C4-2B (cell line): ENCODE measurements around the gene GLRB.
"Not testable (repeated sequence)": the region's sequence is repeated elsewhere in the genome, so short reads cannot be mapped to it uniquely, and the experiment has no call there.

Experiments
- H3K27ac ChIP-seq: fragments of 450-650 bp; 2 replicates; pipeline ENCODE4 v1.5.1; 2017
- ZFX ChIP-seq: fragments of 450-650 bp; IDR thresholded peaks from 2 replicates; pipeline ENCODE4 v1.6.1; 2017
- TF ChIP-seq, protein P1 (sequence below): fragments of 450-650 bp; conservative IDR thresholded peaks from 2 replicates; pipeline ENCODE4 v1.5.1; 2017; ENCODE audit warnings: mild to moderate bottlenecking

GLRB gene

DNA sequence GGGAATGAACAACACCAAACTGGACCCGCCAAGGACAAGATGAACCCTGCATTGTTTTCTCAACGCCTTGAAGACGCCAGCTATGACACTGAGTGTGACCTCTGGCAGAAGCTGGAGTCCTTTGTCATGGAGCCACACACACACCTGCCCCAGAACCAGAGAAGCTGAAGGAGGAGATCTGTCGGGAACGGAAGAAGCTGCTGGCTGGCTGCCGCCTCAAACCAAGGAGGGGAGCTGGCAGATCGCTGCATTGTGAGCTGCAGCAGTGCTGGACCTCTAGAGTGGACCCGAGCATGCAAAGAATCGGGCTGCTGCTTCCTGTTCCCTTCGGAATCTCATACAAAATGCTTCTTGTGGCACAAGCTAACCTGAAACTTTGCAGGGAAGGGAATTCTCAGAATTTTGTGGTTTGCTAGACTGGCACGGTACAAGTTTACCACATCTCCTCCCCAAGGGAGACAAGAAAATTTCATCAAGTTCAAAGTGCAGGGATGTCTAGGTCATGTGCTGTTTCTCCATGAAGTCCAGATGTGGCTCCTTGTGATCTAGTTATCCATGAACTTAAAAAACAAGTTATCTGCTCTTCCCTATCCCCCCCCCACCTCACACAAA, 23.4 kb upstream of the GLRB start:
- H3K27ac ChIP-seq, result no peak overlapping the region
- TF ChIP-seq ZFX, result no peak
- TF ChIP-seq, protein P1, sequence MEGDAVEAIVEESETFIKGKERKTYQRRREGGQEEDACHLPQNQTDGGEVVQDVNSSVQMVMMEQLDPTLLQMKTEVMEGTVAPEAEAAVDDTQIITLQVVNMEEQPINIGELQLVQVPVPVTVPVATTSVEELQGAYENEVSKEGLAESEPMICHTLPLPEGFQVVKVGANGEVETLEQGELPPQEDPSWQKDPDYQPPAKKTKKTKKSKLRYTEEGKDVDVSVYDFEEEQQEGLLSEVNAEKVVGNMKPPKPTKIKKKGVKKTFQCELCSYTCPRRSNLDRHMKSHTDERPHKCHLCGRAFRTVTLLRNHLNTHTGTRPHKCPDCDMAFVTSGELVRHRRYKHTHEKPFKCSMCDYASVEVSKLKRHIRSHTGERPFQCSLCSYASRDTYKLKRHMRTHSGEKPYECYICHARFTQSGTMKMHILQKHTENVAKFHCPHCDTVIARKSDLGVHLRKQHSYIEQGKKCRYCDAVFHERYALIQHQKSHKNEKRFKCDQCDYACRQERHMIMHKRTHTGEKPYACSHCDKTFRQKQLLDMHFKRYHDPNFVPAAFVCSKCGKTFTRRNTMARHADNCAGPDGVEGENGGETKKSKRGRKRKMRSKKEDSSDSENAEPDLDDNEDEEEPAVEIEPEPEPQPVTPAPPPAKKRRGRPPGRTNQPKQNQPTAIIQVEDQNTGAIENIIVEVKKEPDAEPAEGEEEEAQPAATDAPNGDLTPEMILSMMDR, result no peak

DNA sequence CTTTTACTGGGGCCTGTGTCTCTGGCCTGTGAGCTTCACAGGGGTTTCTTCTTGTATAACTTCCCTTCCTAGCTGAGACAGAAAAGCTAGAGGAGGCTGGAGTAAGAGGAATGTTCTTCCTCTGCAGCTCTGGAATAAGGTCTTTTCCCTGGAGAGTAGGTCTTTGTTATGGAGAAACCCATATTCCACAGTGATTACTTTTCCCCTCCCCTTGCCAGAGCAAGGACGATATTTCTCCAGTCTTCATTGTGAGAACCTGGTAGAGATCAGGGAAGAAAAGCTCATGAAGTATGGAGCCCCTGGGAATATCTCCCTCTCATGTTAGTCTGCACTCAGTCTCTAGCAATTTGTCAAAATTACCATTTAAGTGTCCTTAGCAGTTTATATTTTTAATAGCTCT, 18.7 kb upstream of the GLRB start:
- TF ChIP-seq, protein P1, result no peak
- no peak for TF ChIP-seq ZFX
- no peak overlapping the region for H3K27ac ChIP-seq

DNA sequence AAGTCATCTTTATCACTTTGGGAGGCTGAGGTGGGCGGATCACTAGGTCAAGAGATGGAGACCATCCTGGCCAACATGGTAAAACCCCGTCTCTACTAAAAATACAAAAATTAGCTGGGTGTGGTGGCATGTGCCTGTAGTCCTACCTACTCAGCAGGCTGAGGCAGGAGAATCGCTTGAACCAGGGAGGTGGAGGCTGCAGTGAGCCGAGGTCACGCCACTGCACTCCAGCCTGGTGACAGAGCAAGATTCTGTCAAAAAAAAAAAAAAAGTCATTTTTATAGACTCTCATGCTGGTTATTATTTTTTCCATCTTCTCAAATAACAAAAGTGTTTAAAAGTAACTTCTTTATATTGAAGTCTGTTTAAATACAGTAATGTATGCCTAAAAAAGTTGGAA, 17.1 kb upstream of the GLRB start:
- not testable (repeated sequence) for H3K27ac ChIP-seq

DNA sequence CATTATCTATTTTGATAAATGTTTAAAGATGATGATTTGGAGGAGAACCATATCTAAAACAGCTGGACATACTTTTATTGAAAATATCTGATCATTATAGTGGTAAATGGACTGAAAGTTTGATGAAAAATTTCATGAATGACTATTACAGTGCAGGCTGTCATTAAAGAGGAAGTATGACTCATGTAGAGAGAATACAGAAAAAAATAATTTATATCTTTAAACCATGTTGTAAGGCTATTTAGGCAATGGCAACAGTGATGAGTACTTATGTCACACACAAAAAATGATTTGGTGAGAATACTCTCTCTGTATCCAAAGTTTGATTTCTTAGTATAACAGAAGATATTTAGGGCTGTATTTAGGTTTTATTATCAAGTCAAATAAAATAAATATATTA, 3.9 kb upstream of the GLRB start:
- no peak overlapping the region for H3K27ac ChIP-seq
- TF ChIP-seq, protein P1, result no peak
- no peak for TF ChIP-seq ZFX

DNA sequence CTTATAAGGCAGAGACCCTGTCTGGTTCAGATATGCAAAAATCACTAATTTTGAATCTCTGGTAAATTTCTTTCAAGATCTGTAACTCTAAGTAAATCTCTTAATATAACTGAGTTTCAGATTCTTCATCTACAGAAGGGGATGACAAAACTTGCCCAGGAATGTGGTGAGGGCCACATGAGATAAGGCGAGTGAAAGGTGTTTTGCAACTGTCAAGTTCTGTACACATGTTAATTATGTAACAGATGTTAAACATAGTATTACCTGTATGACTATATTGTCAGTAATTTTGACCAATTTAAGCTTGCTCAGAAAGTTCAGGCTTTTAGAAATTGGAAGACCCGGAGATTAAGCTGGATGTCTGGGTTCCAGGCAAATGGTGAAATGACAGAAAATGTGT, 549 bp upstream of the GLRB start:
- TF ChIP-seq, protein P1, result no peak
- TF ChIP-seq ZFX, result no peak
- H3K27ac ChIP-seq, result no peak overlapping the region

DNA sequence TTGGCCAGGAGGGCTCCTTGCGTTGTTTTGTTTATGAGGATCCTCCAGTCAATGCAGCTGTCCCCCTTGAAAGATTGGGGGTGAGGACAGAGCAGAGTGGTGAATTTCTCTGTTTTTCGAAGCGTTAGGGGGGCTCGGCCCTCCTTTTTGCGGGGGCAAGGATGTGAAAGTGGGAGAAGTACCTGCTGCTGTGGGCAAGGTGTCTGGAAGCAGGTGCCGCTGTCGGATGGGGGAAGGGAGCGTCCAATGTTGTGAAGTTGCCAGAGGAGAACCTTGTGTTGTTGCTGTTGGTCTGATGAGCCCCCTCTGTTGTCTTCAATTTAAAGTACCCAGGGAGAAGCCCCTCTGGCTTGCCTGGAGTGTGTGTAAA, 613 bp downstream of the GLRB start:
- H3K27ac ChIP-seq, result no peak overlapping the region
- no peak for TF ChIP-seq ZFX
- TF ChIP-seq, protein P1, result no peak

DNA sequence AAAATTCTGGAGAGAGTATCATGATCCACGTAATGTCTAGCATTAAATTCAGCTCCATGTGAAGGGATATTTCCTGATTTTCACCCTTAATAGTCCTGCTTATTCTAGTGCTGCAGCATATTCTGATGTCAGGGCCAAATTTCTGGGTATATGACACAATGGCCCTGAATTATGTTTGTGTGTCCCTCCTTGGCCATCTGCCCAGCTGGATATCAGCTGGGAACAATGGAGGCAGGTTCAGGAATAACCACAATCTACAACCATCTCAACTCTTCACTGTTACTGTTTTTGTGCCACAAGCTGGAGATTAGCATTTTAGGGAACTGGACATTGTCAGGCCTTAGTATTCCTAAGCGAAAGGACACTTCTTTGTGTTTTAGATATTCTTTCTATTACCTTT, 3.5 kb downstream of the GLRB start:
- no peak overlapping the region for H3K27ac ChIP-seq
- TF ChIP-seq ZFX, result no peak
- TF ChIP-seq, protein P1, result no peak

DNA sequence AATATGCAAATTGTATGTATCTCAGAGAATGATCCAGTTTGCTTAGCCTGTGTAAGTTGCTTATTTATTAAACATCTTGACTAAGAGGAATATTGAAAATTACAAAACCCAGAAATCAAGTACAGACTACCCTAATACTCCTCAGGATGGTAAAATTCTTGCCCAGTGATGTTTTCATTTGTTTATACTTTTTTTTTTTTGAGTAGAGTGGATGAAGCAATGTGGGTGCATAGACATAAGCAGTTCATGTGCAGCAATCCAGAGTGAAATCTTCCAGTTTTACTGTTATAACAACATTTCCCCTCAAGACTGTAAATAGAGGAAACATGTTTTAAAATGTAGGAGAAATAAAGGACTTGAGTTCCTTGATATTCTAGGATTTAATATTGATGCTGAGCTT, 4.7 kb downstream of the GLRB start:
- TF ChIP-seq, protein P1, result no peak
- TF ChIP-seq ZFX, result no peak
- H3K27ac ChIP-seq, result no peak overlapping the region
